A549 (cell line): ENCODE data around the gene PRG3. TPM values are rescaled to one million over a fixed set of nuclear protein-coding genes. Genes with fewer than 3 reads are reported as not detected.

ENCODE experiments used
- ATAC-seq, 2 experiments: fragments of 200-7000 bp in 1 of 2; fragments of >200 bp in 1 of 2; cut with Nextera tagmentation in 1 of 2; cut with Tn5 transposase in 1 of 2; 3 replicates each; pipeline versions ENCODE4 v1.8.0 to v1.9.1; 2018 to 2020; ENCODE audit warnings: mild to moderate bottlenecking in 1 of 2, moderate library complexity in 1 of 2
- CTCF ChIA-PET: fragments of 300-600 bp; sonication (Branson Sonifier 250); formaldehyde crosslinking; extraction: SDS; loops from one replicate; lab custom pipeline; 2021; ENCODE audit warnings: antibody characterized with exemption, inconsistent platforms; lab: Yijun Ruan, JAX
- POLR2A ChIA-PET: fragments of 350-600 bp; formaldehyde crosslinking; extraction: SDS; loops from one replicate; lab custom pipeline; 2021; ENCODE audit warnings: antibody characterized with exemption, inconsistent platforms; lab: Yijun Ruan, JAX
- DNase-seq, 2 experiments: peaks; one replicate each; pipeline versions ENCODE4 v3.0.0 to v3.0.0-alpha.2; 2011 to 2016; ENCODE audit warnings: low read depth in 1 of 2, low spot score in 1 of 2
- FAIRE-seq: peaks from 2 replicates; lab custom pipeline; 2011; peaks lifted over from hg19 to GRCh38; lab: Jason Lieb, UNC
- H3K27ac ChIP-seq, 2 experiments: fragments of >200 bp; sonication (Bioruptor Twin); formaldehyde crosslinking; 3 replicates each; pipeline ENCODE4 v1.5.1; 2016 to 2017
- H3K4me1 ChIP-seq: fragments of >200 bp; sonication (Bioruptor Twin); formaldehyde crosslinking; 3 replicates; pipeline ENCODE4 v1.6.1; 2016
- H3K4me2 ChIP-seq: fragments of >200 bp; sonication (Bioruptor Twin); formaldehyde crosslinking; 3 replicates; pipeline ENCODE4 v1.6.1; 2016
- H3K4me3 ChIP-seq: fragments of >200 bp; sonication (Bioruptor Twin); formaldehyde crosslinking; 3 replicates; pipeline ENCODE4 v1.5.1; 2016
- H3K9me3 ChIP-seq: fragments of >200 bp; sonication (Bioruptor Twin); formaldehyde crosslinking; 3 replicates; pipeline ENCODE4 v1.6.1; 2016
- BHLHE40 ChIP-seq: IDR thresholded peaks from 2 replicates; pipeline ENCODE4 v1.6.1; 2012; ENCODE audit warnings: low read depth, low read length, inconsistent platforms
- CBX8 ChIP-seq: fragments of 200-600 bp; sonication (generic); IDR thresholded peaks from 2 replicates; pipeline ENCODE4 v1.6.1; 2016
- CEBPB ChIP-seq, 2 experiments: fragments of >200 bp in 1 of 2; sonication (Bioruptor Twin) in 1 of 2; formaldehyde crosslinking in 1 of 2; IDR thresholded peaks; 2 replicates each; pipeline ENCODE4 v1.6.1; 2012 to 2016
- CHD2 ChIP-seq: fragments of 150-350 bp; IDR thresholded peaks from 2 replicates; pipeline ENCODE4 v1.6.1; 2014; ENCODE audit warnings: low read length; ENCODE audit not compliant: partially characterized antibody
- EHF ChIP-seq: fragments of 250-450 bp; sonication (Bioruptor Pico); IDR thresholded peaks from 2 replicates; pipeline ENCODE4 v1.5.0; 2020; ENCODE audit warnings: mild to moderate bottlenecking
- EP300 ChIP-seq, 2 experiments: fragments of >200 bp; sonication (Bioruptor Twin); formaldehyde crosslinking; IDR thresholded peaks; 2 replicates in 1 of 2; 3 replicates in 1 of 2; pipeline ENCODE4 v1.6.1; 2016 to 2017
- FOSB ChIP-seq: fragments of 250-450 bp; sonication (Bioruptor Pico); IDR thresholded peaks from 2 replicates; pipeline ENCODE4 v1.5.0; 2020; ENCODE audit warnings: mild to moderate bottlenecking, moderate library complexity
- HOXA7 ChIP-seq: fragments of 250-450 bp; sonication (Bioruptor Pico); IDR thresholded peaks from 2 replicates; pipeline ENCODE4 v1.5.0; 2020; ENCODE audit warnings: mild to moderate bottlenecking, moderate library complexity
- HOXB13 ChIP-seq: fragments of 250-450 bp; sonication (Bioruptor Pico); IDR thresholded peaks from 2 replicates; pipeline ENCODE4 v1.5.0; 2020; ENCODE audit warnings: low read depth, mild to moderate bottlenecking, moderate library complexity
- KDM5A ChIP-seq: fragments of 200-600 bp; sonication (generic); IDR thresholded peaks from 2 replicates; pipeline ENCODE4 v1.6.1; 2016; ENCODE audit warnings: antibody characterized with exemption, mild to moderate bottlenecking
- NPAS2 ChIP-seq: fragments of 250-450 bp; sonication (Bioruptor Pico); IDR thresholded peaks from 2 replicates; pipeline ENCODE4 v1.8.0; 2022; ENCODE audit warnings: mild to moderate bottlenecking, moderate library complexity, borderline replicate concordance
- PHF8 ChIP-seq: fragments of 200-600 bp; sonication (generic); IDR thresholded peaks from 2 replicates; pipeline ENCODE4 v1.6.1; 2016; ENCODE audit warnings: low read depth, mild to moderate bottlenecking, antibody characterized with exemption, moderate library complexity, borderline replicate concordance
- POLR2A ChIP-seq: IDR thresholded peaks from 2 replicates; pipeline ENCODE4 v1.6.1; 2012; ENCODE audit warnings: mild to moderate bottlenecking, low read length
- RAD21 ChIP-seq, 2 experiments: fragments of >200 bp in 1 of 2; sonication (Bioruptor Twin) in 1 of 2; formaldehyde crosslinking in 1 of 2; IDR thresholded peaks in 1 of 2; conservative IDR thresholded peaks in 1 of 2; 2 replicates in 1 of 2; 3 replicates in 1 of 2; pipeline ENCODE4 v1.6.1; 2012 to 2018; ENCODE audit warnings: inconsistent platforms in 1 of 2
- SMC3 ChIP-seq: fragments of >200 bp; sonication (Bioruptor Twin); formaldehyde crosslinking; IDR thresholded peaks from 3 replicates; pipeline ENCODE4 v1.6.1; 2018; ENCODE audit warnings: inconsistent platforms
- TP53 ChIP-seq: fragments of 250-450 bp; sonication (Bioruptor Pico); IDR thresholded peaks from 2 replicates; pipeline ENCODE4 v1.5.0; 2021; ENCODE audit warnings: mild to moderate bottlenecking, moderate library complexity
- ZC3H11A ChIP-seq: fragments of 450-650 bp; IDR thresholded peaks from 2 replicates; pipeline ENCODE4 v1.6.1; 2014; ENCODE audit warnings: antibody characterized with exemption, mild to moderate bottlenecking
- ZFP36 ChIP-seq: fragments of 450-650 bp; IDR thresholded peaks from 2 replicates; pipeline ENCODE4 v1.6.1; 2014; ENCODE audit warnings: borderline replicate concordance; ENCODE audit not compliant: partially characterized antibody
- WGBS: methylation state at CpG from one replicate; pipeline ENCODE4 v1.1.6; 2017; ENCODE audit errors: missing lambda C conversion rate; 5-methylcytosine and 5-hydroxymethylcytosine counted together
- polyA plus RNA-seq, 4 experiments: library from polyadenylated mRNA; depleted of rRNA in 3 of 4; stranded (reverse); fragments of >200 nt; fragmentation: RNase III in 1 of 4; extraction: RNeasy Plus Mini Kit Qiagen cat#74134 plus additional on column Dnase treatment in 1 of 4; gene quantifications; 2 replicates in 3 of 4; 3 replicates in 1 of 4; pipeline ENCODE4 v1.2.3, GENCODE V29; 2011 to 2017
- TF ChIP-seq, protein P1 (sequence below): fragments of 200-600 bp; sonication (generic); IDR thresholded peaks from 2 replicates; pipeline ENCODE4 v1.6.1; 2016; ENCODE audit warnings: antibody characterized with exemption, mild to moderate bottlenecking, moderate library complexity
- TF ChIP-seq, protein P2 (sequence below): IDR thresholded peaks from 2 replicates; pipeline ENCODE4 v1.6.1; 2012
- TF ChIP-seq, protein P3 (sequence below): IDR thresholded peaks from 2 replicates; pipeline ENCODE4 v1.6.1; 2012
- TF ChIP-seq, protein P4 (sequence below): fragments of >200 bp; sonication (Bioruptor Twin); formaldehyde crosslinking; IDR thresholded peaks from 3 replicates; pipeline ENCODE4 v1.6.1; 2016
- TF ChIP-seq, protein P5 (sequence below): fragments of 250-450 bp; sonication (Bioruptor Pico); IDR thresholded peaks from 2 replicates; pipeline ENCODE4 v1.5.0; 2021; ENCODE audit warnings: mild to moderate bottlenecking, moderate library complexity, borderline replicate concordance
- TF ChIP-seq, protein P6 (sequence below): fragments of 450-650 bp; IDR thresholded peaks from 2 replicates; pipeline ENCODE4 v1.6.1; 2014; ENCODE audit warnings: antibody characterized with exemption

PRG3 gene
- polyA plus RNA-seq, 2 of the 4 experiments (the other 2 are of a cell fraction): not detected

DNA sequence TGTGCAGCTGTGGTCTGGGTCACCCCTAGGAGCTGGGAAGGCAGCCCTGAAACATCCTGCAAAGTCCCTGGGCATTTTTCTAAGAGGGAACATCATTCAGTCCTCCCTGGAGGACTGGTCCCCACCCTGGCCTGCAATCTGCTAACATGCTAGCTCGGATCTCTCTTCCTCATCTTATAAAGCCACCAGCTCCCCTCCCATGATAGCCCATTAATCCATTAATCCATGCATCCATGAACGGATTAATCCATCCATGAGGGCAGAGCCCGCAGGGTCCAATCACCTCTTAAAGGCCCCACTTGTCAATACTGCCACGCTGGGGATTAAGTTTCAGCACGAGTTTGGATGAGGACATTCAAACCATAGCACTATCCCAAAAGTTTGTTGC, 12.1 kb downstream of the PRG3 start:
- Histone ChIP-seq H3K4me3 (no peak overlapping the region), H3K27ac (0 out of 6 replicates have a peak overlapping the region, but pooled peaks of 1 of the 2 experiments have one; percentile 9), H3K9me3 (no peaks in the 10 kb centered on the region), H3K4me2 (no peak overlapping the region), H3K4me1 (no peaks in the 10 kb centered on the region)
- TF ChIP-seq ZC3H11A: no peak
- TF ChIP-seq, protein P1, sequence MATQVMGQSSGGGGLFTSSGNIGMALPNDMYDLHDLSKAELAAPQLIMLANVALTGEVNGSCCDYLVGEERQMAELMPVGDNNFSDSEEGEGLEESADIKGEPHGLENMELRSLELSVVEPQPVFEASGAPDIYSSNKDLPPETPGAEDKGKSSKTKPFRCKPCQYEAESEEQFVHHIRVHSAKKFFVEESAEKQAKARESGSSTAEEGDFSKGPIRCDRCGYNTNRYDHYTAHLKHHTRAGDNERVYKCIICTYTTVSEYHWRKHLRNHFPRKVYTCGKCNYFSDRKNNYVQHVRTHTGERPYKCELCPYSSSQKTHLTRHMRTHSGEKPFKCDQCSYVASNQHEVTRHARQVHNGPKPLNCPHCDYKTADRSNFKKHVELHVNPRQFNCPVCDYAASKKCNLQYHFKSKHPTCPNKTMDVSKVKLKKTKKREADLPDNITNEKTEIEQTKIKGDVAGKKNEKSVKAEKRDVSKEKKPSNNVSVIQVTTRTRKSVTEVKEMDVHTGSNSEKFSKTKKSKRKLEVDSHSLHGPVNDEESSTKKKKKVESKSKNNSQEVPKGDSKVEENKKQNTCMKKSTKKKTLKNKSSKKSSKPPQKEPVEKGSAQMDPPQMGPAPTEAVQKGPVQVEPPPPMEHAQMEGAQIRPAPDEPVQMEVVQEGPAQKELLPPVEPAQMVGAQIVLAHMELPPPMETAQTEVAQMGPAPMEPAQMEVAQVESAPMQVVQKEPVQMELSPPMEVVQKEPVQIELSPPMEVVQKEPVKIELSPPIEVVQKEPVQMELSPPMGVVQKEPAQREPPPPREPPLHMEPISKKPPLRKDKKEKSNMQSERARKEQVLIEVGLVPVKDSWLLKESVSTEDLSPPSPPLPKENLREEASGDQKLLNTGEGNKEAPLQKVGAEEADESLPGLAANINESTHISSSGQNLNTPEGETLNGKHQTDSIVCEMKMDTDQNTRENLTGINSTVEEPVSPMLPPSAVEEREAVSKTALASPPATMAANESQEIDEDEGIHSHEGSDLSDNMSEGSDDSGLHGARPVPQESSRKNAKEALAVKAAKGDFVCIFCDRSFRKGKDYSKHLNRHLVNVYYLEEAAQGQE: no peak
- TF ChIP-seq RAD21 (conservative IDR thresholded peaks at IDR 0.05 in 1 of 2, IDR thresholded peaks at IDR 0.05 in 1 of 2): no peak
- TF ChIP-seq, protein P2, sequence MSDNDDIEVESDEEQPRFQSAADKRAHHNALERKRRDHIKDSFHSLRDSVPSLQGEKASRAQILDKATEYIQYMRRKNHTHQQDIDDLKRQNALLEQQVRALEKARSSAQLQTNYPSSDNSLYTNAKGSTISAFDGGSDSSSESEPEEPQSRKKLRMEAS: no peak
- no peak for TF ChIP-seq CEBPB (IDR thresholded peaks at IDR 0.05)
- TF ChIP-seq, protein P3, sequence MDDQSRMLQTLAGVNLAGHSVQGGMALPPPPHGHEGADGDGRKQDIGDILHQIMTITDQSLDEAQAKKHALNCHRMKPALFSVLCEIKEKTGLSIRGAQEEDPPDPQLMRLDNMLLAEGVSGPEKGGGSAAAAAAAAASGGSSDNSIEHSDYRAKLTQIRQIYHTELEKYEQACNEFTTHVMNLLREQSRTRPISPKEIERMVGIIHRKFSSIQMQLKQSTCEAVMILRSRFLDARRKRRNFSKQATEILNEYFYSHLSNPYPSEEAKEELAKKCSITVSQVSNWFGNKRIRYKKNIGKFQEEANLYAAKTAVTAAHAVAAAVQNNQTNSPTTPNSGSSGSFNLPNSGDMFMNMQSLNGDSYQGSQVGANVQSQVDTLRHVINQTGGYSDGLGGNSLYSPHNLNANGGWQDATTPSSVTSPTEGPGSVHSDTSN: no peak
- TF ChIP-seq POLR2A: no peak
- TF ChIP-seq FOSB (CRISPR knock-in tag): no peak
- TF ChIP-seq, protein P4, sequence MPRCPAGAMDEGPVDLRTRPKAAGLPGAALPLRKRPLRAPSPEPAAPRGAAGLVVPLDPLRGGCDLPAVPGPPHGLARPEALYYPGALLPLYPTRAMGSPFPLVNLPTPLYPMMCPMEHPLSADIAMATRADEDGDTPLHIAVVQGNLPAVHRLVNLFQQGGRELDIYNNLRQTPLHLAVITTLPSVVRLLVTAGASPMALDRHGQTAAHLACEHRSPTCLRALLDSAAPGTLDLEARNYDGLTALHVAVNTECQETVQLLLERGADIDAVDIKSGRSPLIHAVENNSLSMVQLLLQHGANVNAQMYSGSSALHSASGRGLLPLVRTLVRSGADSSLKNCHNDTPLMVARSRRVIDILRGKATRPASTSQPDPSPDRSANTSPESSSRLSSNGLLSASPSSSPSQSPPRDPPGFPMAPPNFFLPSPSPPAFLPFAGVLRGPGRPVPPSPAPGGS: no peak
- TF ChIP-seq PHF8: no peak
- TF ChIP-seq SMC3: no peak
- no peak for TF ChIP-seq KDM5A
- TF ChIP-seq HOXB13 (CRISPR knock-in tag): no peak
- no peak for TF ChIP-seq CBX8
- TF ChIP-seq, protein P5, sequence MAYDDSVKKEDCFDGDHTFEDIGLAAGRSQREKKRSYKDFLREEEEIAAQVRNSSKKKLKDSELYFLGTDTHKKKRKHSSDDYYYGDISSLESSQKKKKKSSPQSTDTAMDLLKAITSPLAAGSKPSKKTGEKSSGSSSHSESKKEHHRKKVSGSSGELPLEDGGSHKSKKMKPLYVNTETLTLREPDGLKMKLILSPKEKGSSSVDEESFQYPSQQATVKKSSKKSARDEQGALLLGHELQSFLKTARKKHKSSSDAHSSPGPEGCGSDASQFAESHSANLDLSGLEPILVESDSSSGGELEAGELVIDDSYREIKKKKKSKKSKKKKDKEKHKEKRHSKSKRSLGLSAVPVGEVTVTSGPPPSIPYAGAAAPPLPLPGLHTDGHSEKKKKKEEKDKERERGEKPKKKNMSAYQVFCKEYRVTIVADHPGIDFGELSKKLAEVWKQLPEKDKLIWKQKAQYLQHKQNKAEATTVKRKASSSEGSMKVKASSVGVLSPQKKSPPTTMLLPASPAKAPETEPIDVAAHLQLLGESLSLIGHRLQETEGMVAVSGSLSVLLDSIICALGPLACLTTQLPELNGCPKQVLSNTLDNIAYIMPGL (CRISPR knock-in tag): no peak
- no peak for TF ChIP-seq BHLHE40
- no peak for TF ChIP-seq EP300 (IDR thresholded peaks at IDR 0.05)
- 56% methylated on average over 4 of the region's 5 CpGs for WGBS
- FAIRE-seq (no peak), ATAC-seq (no peak), DNase-seq (no peak)
- ChIA-PET POLR2A (no interaction called here), CTCF (no interaction called here)

DNA sequence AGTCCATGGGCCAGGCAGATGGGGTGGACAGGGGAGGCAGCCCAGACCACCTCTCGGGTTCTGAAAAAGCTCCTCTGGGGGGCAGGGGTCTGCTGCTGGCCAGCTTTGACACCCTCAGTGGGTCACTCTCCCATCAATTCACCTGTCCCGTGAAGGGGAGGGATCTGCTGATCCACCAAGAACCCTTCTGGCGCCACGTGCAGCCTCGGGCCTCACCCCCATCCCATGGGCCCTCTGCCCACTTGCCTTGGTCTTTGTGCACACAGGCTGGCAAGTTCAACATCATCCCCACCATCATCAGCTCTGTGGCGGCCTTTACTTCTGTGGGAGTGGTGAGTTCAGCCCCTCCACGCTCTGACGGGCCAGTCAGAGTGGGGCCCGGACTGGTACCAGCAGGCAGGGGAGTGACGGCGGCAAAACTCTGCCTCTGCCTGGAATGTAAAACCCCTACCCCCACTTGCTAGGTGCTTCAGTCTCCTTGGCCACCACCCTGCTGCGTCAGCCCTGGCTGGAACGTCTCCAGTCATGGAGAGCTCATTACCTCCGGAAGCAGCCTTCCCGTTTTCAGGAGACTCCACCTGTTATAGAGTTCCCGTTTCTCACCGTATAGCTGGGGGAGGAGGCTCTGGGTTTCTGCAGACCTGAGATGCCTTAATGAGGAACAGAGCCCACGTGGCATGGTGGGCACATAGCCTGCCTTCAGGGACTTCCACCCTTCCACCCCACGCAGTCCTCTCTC, 12.7 kb downstream of the PRG3 start:
- ATAC-seq (no peak), DNase-seq (no peak), FAIRE-seq (no peak)
- POLR2A ChIA-PET: no interaction called here
- 73% methylated on average over 17 of the region's 19 CpGs for WGBS
- no peak overlapping the region for H3K4me3 ChIP-seq
- H3K27ac ChIP-seq: 0 out of 6 replicates have a peak overlapping the region, but pooled peaks of 1 of the 2 experiments have one; percentile 9
- TF ChIP-seq HOXA7 (CRISPR knock-in tag) (no peak), KDM5A (no peak), NPAS2 (CRISPR knock-in tag) (no peak), TP53 (CRISPR knock-in tag) (no peak), EHF (CRISPR knock-in tag) (no peak), CHD2 (no peak), CBX8 (no peak), RAD21 (conservative IDR thresholded peaks at IDR 0.05 in 1 of 2, IDR thresholded peaks at IDR 0.05 in 1 of 2) (no peak), ZFP36 (no peak)
- TF ChIP-seq, protein P6, sequence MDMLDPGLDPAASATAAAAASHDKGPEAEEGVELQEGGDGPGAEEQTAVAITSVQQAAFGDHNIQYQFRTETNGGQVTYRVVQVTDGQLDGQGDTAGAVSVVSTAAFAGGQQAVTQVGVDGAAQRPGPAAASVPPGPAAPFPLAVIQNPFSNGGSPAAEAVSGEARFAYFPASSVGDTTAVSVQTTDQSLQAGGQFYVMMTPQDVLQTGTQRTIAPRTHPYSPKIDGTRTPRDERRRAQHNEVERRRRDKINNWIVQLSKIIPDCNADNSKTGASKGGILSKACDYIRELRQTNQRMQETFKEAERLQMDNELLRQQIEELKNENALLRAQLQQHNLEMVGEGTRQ: no peak
- TF ChIP-seq, protein P4: no peak
- TF ChIP-seq, all 56 proteins: peak for 0
- H3K9me3 ChIP-seq: 0 out of 3 replicates have a peak, but pooled peaks cover under 1% of the 10 kb centered on the region
- H3K4me1 ChIP-seq: no peaks in the 10 kb centered on the region
- no peak overlapping the region for H3K4me2 ChIP-seq
- CTCF ChIA-PET: interaction anchor here (1.2 kb wide), 1 partner anchor 9 kb away, joined by 3 read pairs; no protein-coding TSS in a partner anchor
